ENCODE results near the gene PROCA1.
"Not testable (repeated sequence)": the region's sequence is repeated elsewhere in the genome, so short reads cannot be mapped to it uniquely, and the experiment has no call there.

Gene PROCA1

GRCh38 chr17:28684963-28685362, 26.7 kb downstream of the PROCA1 start:
- no peak overlapping the region for H3K4me3 Mint-ChIP-seq
- DNase-seq (ENCODE audit: low spot score in 2 of 2) (no peak), ATAC-seq (replicated peaks; ENCODE audit: extremely low read depth, poor library complexity, severe bottlenecking) (no peak)
- H3K4me1 Mint-ChIP-seq = no peaks in the 10 kb centered on the region
- peaks cover 85% of the 10 kb centered on the region for H3K36me3 Mint-ChIP-seq (ENCODE audit: insufficient read depth)
- no peak overlapping the region for H3K27ac Mint-ChIP-seq (ENCODE audit: low read depth)
- no peaks in the 10 kb centered on the region for H3K9me3 Mint-ChIP-seq
- H3K27me3 Mint-ChIP-seq = no peaks in the 10 kb centered on the region

DNA sequence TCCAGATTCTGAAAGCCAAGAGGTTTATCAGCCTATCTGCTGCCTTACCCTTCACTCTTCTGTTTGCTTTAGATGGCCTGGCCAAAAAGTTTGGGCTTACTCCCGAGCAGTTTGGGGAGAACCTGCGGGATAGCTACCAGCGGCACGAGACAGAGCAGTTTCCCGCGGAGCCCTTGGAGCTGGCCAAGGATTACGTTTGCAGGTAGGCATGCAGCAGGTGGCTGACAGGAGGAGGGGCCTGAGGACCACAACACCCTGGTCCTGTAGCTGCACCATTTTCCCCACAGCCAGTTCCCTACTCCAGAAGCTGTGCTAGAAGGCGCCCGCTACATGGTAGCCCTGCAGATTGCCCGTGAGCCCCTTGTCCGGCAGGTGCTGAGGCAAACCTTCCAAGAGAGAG, 29.0 kb downstream of the PROCA1 start:
- peaks cover 82% of the 10 kb centered on the region for H3K36me3 Mint-ChIP-seq (ENCODE audit: insufficient read depth)
- H3K4me3 Mint-ChIP-seq = no peak overlapping the region
- no peak for ATAC-seq (replicated peaks; ENCODE audit: extremely low read depth, poor library complexity, severe bottlenecking)
- no peak for DNase-seq (ENCODE audit: low spot score in 2 of 2)
- no peaks in the 10 kb centered on the region for H3K9me3 Mint-ChIP-seq
- H3K27me3 Mint-ChIP-seq = no peaks in the 10 kb centered on the region
- H3K27ac Mint-ChIP-seq (ENCODE audit: low read depth) = no peak overlapping the region
- H3K4me1 Mint-ChIP-seq = no peaks in the 10 kb centered on the region

GRCh38 chr17:28675980-28676379, 35.7 kb downstream of the PROCA1 start:
- no peaks in the 10 kb centered on the region for H3K27me3 Mint-ChIP-seq
- no peaks in the 10 kb centered on the region for H3K9me3 Mint-ChIP-seq
- H3K36me3 Mint-ChIP-seq (ENCODE audit: insufficient read depth) = peaks cover 79% of the 10 kb centered on the region
- ATAC-seq (replicated peaks; ENCODE audit: extremely low read depth, poor library complexity, severe bottlenecking) = no peak
- H3K4me3 Mint-ChIP-seq = no peak overlapping the region
- H3K4me1 Mint-ChIP-seq = no peaks in the 10 kb centered on the region
- no peak overlapping the region for H3K27ac Mint-ChIP-seq (ENCODE audit: low read depth)
- no peak for DNase-seq (ENCODE audit: low spot score in 2 of 2)

DNA sequence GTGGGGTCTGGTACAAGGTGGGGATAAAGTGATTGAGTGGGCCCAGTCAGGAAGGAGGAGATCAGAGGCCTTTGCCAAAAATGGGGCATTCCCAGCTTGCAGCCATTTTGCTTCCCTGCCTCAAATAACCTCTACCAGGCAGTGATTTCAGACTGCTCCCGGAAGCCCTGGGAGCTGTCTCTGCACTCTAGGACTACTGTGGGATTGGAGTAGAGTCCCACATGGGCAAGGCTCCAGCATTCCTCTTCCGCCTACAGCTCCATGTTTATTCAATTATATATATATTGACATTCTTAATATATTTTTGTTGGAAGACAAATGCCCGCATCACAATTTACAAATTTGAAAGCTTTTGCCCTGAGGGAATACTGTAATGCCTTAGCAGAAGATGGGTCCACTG, 36.2 kb downstream of the PROCA1 start:
- ATAC-seq (replicated peaks; ENCODE audit: extremely low read depth, poor library complexity, severe bottlenecking) (no peak), DNase-seq (ENCODE audit: low spot score in 2 of 2) (no peak)
- Mint-ChIP-seq H3K27me3 (no peaks in the 10 kb centered on the region), H3K27ac (ENCODE audit: low read depth) (no peak overlapping the region), H3K36me3 (ENCODE audit: insufficient read depth) (peaks cover 77% of the 10 kb centered on the region), H3K4me3 (no peak overlapping the region), H3K4me1 (no peaks in the 10 kb centered on the region), H3K9me3 (no peaks in the 10 kb centered on the region)

DNA sequence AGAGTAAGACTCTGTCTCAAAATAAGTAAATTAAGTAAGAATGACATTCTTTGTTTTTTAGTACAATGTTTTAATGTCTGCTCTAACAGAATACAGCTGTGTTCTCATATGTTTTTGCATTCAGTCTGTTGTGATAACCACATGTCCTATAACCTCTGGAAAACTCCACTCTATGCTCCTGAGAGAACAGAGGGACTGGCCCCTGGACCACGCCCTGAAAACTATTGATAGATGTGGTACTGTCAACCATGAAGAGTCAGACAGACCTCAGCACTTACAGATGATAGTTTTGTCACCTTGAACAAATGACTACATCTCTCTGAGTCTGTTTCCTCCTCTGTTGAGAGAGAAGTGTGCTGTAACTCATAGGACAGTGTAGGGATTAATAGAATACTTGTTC, 41.8 kb downstream of the PROCA1 start:
- H3K4me3 Mint-ChIP-seq = no peak overlapping the region

DNA sequence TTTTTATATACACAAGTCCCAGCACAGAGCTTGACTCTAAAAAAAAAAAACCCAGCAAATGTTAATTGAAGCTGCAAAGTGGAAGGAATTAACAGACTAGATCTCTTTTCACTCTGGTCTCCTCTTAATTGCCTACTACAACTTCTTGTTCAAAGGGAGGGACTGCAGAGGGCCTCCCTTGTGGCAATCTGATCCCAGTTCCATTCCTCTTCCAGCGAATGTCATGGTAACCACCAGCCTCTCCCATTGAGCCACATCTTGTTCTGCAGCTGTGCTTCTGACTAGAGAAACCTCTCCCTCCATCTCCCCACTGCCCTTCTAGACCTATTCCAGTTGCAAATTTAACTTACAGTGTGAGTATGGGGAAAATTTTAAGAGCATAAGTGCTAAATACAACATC, 43.8 kb downstream of the PROCA1 start:
- no peak for DNase-seq (ENCODE audit: low spot score in 2 of 2)
- Mint-ChIP-seq H3K36me3 (ENCODE audit: insufficient read depth) (peaks cover 34% of the 10 kb centered on the region), H3K9me3 (no peaks in the 10 kb centered on the region), H3K4me3 (no peak overlapping the region), H3K27ac (ENCODE audit: low read depth) (no peak overlapping the region), H3K4me1 (peaks cover 42% of the 10 kb centered on the region), H3K27me3 (no peaks in the 10 kb centered on the region)
- ATAC-seq (replicated peaks; ENCODE audit: extremely low read depth, poor library complexity, severe bottlenecking) = no peak

More for the DNA sequence above, 41.8 kb downstream of the PROCA1 start:
- H3K27me3 Mint-ChIP-seq = no peaks in the 10 kb centered on the region
- H3K27ac Mint-ChIP-seq (ENCODE audit: low read depth) = no peak overlapping the region
- DNase-seq (ENCODE audit: low spot score in 2 of 2) = no peak
- no peak for ATAC-seq (replicated peaks; ENCODE audit: extremely low read depth, poor library complexity, severe bottlenecking)
- H3K4me1 Mint-ChIP-seq = peaks cover 23% of the 10 kb centered on the region
- peaks cover 48% of the 10 kb centered on the region for H3K36me3 Mint-ChIP-seq (ENCODE audit: insufficient read depth)
- no peaks in the 10 kb centered on the region for H3K9me3 Mint-ChIP-seq

GRCh38 chr17:28665994-28666393, 45.7 kb downstream of the PROCA1 start:
- Mint-ChIP-seq H3K27me3 (no peaks in the 10 kb centered on the region), H3K4me1 (peaks cover 57% of the 10 kb centered on the region), H3K36me3 (ENCODE audit: insufficient read depth) (peaks cover 25% of the 10 kb centered on the region), H3K9me3 (no peaks in the 10 kb centered on the region), H3K4me3 (no peak overlapping the region), H3K27ac (ENCODE audit: low read depth) (peak overlapping the region; percentile 38)
- ATAC-seq (replicated peaks; ENCODE audit: extremely low read depth, poor library complexity, severe bottlenecking) (no peak), DNase-seq (ENCODE audit: low spot score in 2 of 2) (no peak)

- ATAC-seq (replicated peaks; ENCODE audit: extremely low read depth, poor library complexity, severe bottlenecking) (no peak), DNase-seq (ENCODE audit: low spot score in 2 of 2) (no peak)
- no peaks in the 10 kb centered on the region for H3K27me3 Mint-ChIP-seq
- peak overlapping the region; percentile 98 for H3K4me3 Mint-ChIP-seq
- H3K9me3 Mint-ChIP-seq = no peaks in the 10 kb centered on the region
- H3K27ac Mint-ChIP-seq (ENCODE audit: low read depth) = peak overlapping the region; percentile 99
- peaks cover 18% of the 10 kb centered on the region for H3K36me3 Mint-ChIP-seq (ENCODE audit: insufficient read depth)
- H3K4me1 Mint-ChIP-seq = peaks cover 70% of the 10 kb centered on the region
Observed at GRCh38 chr17:28663723-28664122, 48.0 kb downstream of the PROCA1 start.

DNA sequence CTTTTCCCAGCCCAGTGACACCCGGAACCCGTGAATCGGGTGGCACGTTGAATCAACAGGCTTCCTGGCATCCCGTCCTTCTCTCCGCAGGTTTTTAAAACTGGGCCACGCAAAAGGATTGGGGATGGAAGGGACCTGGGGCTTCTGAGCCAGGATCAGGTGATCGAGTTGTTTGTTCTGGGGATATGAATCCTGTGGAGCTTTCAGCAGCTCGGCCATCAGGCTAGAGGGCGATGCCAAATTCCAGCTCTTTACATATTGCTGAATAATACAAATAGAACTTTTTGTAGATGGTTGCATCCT, 49.2 kb downstream of the PROCA1 start:
- Mint-ChIP-seq H3K4me1 (peaks cover 62% of the 10 kb centered on the region), H3K36me3 (ENCODE audit: insufficient read depth) (peaks cover 18% of the 10 kb centered on the region), H3K27me3 (no peaks in the 10 kb centered on the region), H3K4me3 (peak overlapping the region; percentile 98), H3K9me3 (no peaks in the 10 kb centered on the region), H3K27ac (ENCODE audit: low read depth) (peak overlapping the region; percentile 99)
- DNase-seq (ENCODE audit: low spot score in 2 of 2) (no peak), ATAC-seq (replicated peaks; ENCODE audit: extremely low read depth, poor library complexity, severe bottlenecking) (no peak)

- H3K4me3 Mint-ChIP-seq = peak within 1 kb of the TSS; percentile 98
- peak within 1 kb of the TSS; percentile 99 for H3K27ac Mint-ChIP-seq (ENCODE audit: low read depth)
- peaks cover 60% of the 10 kb centered on the region for H3K4me1 Mint-ChIP-seq
- H3K36me3 Mint-ChIP-seq (ENCODE audit: insufficient read depth) = peaks cover 16% of the 10 kb centered on the region
- H3K27me3 Mint-ChIP-seq = no peaks in the 10 kb centered on the region
- no peaks in the 10 kb centered on the region for H3K9me3 Mint-ChIP-seq
- DNase-seq (ENCODE audit: low spot score in 2 of 2) (peak; percentile 92 to 93), ATAC-seq (replicated peaks; ENCODE audit: extremely low read depth, poor library complexity, severe bottlenecking) (peak; percentile 91)
Observed at GRCh38 chr17:28661635-28662526, 49.8 kb downstream of the PROCA1 start, which contains the start of the genes SDF2 and SUPT6H. Gene SDF2, minus strand, starts transcription at chr17:28661906. Its CDS starts 30 bp downstream, at chr17:28661876. Gene SUPT6H, plus strand, starts transcription at chr17:28662205. Its CDS starts 11,197 bp downstream, at chr17:28673402.

DNA sequence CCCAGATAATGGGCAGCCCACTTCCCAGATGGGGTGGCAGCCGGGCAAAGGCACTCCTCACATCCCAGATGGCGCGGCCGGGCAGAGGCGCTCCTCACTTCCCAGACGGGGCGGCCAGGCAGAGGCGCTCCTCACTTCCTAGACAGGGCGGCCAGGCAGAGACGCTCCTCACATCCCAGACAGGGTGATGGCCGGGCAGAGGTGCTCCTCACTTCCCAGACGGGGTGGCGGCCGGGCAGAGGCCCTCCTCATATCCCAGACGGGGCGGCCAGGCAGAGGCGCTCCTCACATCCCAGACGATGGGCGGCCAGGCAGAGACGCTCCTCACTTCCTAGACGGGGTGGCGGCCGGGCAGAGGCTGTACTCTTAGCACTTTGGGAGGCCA, 52.2 kb downstream of the PROCA1 start:
- Mint-ChIP-seq H3K4me1 (peaks cover 54% of the 10 kb centered on the region), H3K27ac (ENCODE audit: low read depth) (peak overlapping the region; percentile 75), H3K4me3 (peak overlapping the region; percentile 98), H3K36me3 (ENCODE audit: insufficient read depth) (peaks cover 15% of the 10 kb centered on the region)
- ATAC-seq (replicated peaks; ENCODE audit: extremely low read depth, poor library complexity, severe bottlenecking); H3K9me3 Mint-ChIP-seq; DNase-seq (ENCODE audit: low spot score in 2 of 2); H3K27me3 Mint-ChIP-seq: not testable (repeated sequence)

DNA sequence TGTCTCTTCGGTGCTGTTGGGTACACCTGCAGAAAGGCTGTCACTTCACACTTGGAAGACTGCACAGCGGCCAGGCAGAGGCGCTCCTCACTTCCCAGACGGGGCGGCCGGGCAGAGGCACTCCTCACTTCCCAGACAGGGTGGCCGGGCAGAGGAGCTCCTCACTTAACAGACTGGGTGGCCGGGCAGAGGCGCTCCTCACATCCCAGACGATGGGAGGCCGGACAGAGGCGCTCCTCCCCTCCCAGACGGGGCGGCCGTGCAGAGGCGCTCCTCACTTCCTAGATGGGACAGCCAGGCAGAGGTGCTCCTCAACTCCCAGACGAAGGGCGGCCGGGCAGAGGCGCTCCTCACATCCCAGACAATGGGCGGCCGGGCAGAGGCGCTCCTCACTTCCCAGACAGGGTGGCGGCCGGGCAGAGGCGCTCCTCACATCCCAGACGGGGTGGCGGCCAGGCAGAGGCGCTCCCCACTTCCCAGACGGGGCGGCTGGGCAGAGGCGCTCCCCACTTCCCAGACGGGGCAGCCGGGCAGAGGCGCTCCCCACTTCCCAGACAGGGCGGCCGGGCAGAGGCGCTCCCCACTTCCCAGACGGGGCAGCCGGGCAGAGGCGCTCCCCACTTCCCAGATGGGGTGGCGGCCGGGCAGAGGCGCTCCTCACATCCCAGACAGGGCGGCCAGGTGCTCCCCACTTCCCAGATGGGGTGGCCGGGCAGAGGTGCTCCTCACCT, 52.8 kb downstream of the PROCA1 start:
- Mint-ChIP-seq H3K4me1 (peaks cover 50% of the 10 kb centered on the region), H3K36me3 (ENCODE audit: insufficient read depth) (peaks cover 16% of the 10 kb centered on the region)
- not testable (repeated sequence) for H3K27ac Mint-ChIP-seq (ENCODE audit: low read depth); H3K9me3 Mint-ChIP-seq; DNase-seq (ENCODE audit: low spot score in 2 of 2); H3K27me3 Mint-ChIP-seq; H3K4me3 Mint-ChIP-seq; ATAC-seq (replicated peaks; ENCODE audit: extremely low read depth, poor library complexity, severe bottlenecking)

DNA sequence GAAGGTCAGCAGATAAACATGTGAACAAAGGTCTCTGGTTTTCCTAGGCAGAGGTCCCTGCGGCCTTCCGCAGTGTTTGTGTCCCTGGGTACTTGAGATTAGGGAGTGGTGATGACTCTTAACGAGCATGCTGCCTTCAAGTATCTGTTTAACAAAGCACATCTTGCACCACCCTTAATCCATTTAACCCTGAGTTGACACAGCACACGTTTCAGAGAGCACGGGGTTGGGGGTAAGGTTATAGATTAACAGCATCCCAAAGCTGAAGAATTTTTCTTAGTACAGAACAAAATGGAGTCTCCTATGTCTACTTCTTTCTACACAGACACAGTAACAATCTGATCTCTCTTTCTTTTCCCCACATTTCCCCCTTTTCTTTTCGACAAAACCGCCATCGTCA, 53.3 kb downstream of the PROCA1 start:
- H3K27ac Mint-ChIP-seq (ENCODE audit: low read depth); H3K4me3 Mint-ChIP-seq; H3K27me3 Mint-ChIP-seq; H3K9me3 Mint-ChIP-seq; DNase-seq (ENCODE audit: low spot score in 2 of 2); ATAC-seq (replicated peaks; ENCODE audit: extremely low read depth, poor library complexity, severe bottlenecking): not testable (repeated sequence)
- Mint-ChIP-seq H3K4me1 (peaks cover 50% of the 10 kb centered on the region), H3K36me3 (ENCODE audit: insufficient read depth) (peaks cover 19% of the 10 kb centered on the region)

Data from central memory CD8-positive, alpha-beta T cell (primary cell).